ENCODE data around the gene ITGA2. TPM values are rescaled to one million over a fixed set of nuclear protein-coding genes. Genes with fewer than 3 reads are reported as not detected.

ITGA2 gene
- total RNA-seq, 1 donor from 2014 or later, result 4.7 TPM

- TF ChIP-seq CTCF (IDR thresholded peaks at IDR 0.05; ENCODE audit: unreplicated experiment), result no peak
- H3K27me3 Mint-ChIP-seq (ENCODE audit: low read depth), result peaks cover 6% of the 10 kb centered on the region
- no peaks in the 10 kb centered on the region for H3K4me1 Mint-ChIP-seq
- no peak overlapping the region for H3K27ac Mint-ChIP-seq
- no peak for DNase-seq (ENCODE audit: low spot score in 2 of 2, unreplicated experiment in 2 of 2)
- no peaks in the 10 kb centered on the region for H3K36me3 Mint-ChIP-seq
- H3K4me3 Mint-ChIP-seq, result no peak overlapping the region
- peaks cover 11% of the 10 kb centered on the region for H3K9me3 Mint-ChIP-seq
These were observed 7.6 kb upstream of the ITGA2 start for GRCh38 chr5:52981507-52981906.

GRCh38 chr5:52983731-52984636 lies 5.2 kb upstream of the ITGA2 start:
- no peak for TF ChIP-seq CTCF (IDR thresholded peaks at IDR 0.05; ENCODE audit: unreplicated experiment)
- Mint-ChIP-seq H3K27ac (no peak overlapping the region), H3K27me3 (ENCODE audit: low read depth) (peaks cover 22% of the 10 kb centered on the region), H3K36me3 (no peaks in the 10 kb centered on the region), H3K4me1 (peaks cover 10% of the 10 kb centered on the region), H3K4me3 (no peak overlapping the region), H3K9me3 (peaks cover 9% of the 10 kb centered on the region)
- DNase-seq (ENCODE audit: low spot score in 2 of 2, unreplicated experiment in 2 of 2), result no peak

GRCh38 chr5:52985306-52985705 lies 3.8 kb upstream of the ITGA2 start:
- peaks cover 27% of the 10 kb centered on the region for H3K27me3 Mint-ChIP-seq (ENCODE audit: low read depth)
- H3K9me3 Mint-ChIP-seq, result peaks cover 9% of the 10 kb centered on the region
- TF ChIP-seq CTCF (IDR thresholded peaks at IDR 0.05; ENCODE audit: unreplicated experiment), result no peak
- no peak for DNase-seq (ENCODE audit: low spot score in 2 of 2, unreplicated experiment in 2 of 2)
- H3K36me3 Mint-ChIP-seq, result no peaks in the 10 kb centered on the region
- no peak overlapping the region for H3K4me3 Mint-ChIP-seq
- no peak overlapping the region for H3K27ac Mint-ChIP-seq
- H3K4me1 Mint-ChIP-seq, result peaks cover 14% of the 10 kb centered on the region

GRCh38 chr5:52987711-52988331 lies 1.3 kb upstream of the ITGA2 start:
- Mint-ChIP-seq H3K27ac (no peak overlapping the region), H3K27me3 (ENCODE audit: low read depth) (peaks cover 30% of the 10 kb centered on the region), H3K4me3 (peak overlapping the region; percentile 66)

More at GRCh38 chr5:52987711-52988331, 1.3 kb upstream of the ITGA2 start:
- Mint-ChIP-seq H3K4me1 (peaks cover 20% of the 10 kb centered on the region), H3K9me3 (peaks cover 9% of the 10 kb centered on the region), H3K36me3 (no peaks in the 10 kb centered on the region)
- DNase-seq (ENCODE audit: low spot score in 2 of 2, unreplicated experiment in 2 of 2), result no peak
- TF ChIP-seq CTCF (IDR thresholded peaks at IDR 0.05; ENCODE audit: unreplicated experiment), result no peak
